MM.1S (cell line): Measurements from ENCODE around the gene EVA1C.

ENCODE experiments used
- EZH2phosphoT487 ChIP-seq: fragments of 300-600 bp; sonication (generic); IDR thresholded peaks from 2 replicates; pipeline ENCODE4 v1.6.1; 2018; ENCODE audit warnings: antibody characterized with exemption, low read length
- TF ChIP-seq, protein P1 (sequence below): fragments of 300-600 bp; sonication (generic); IDR thresholded peaks from 2 replicates; pipeline ENCODE4 v1.5.1; 2016; ENCODE audit warnings: antibody characterized with exemption, low read length, mixed read lengths

DNA sequence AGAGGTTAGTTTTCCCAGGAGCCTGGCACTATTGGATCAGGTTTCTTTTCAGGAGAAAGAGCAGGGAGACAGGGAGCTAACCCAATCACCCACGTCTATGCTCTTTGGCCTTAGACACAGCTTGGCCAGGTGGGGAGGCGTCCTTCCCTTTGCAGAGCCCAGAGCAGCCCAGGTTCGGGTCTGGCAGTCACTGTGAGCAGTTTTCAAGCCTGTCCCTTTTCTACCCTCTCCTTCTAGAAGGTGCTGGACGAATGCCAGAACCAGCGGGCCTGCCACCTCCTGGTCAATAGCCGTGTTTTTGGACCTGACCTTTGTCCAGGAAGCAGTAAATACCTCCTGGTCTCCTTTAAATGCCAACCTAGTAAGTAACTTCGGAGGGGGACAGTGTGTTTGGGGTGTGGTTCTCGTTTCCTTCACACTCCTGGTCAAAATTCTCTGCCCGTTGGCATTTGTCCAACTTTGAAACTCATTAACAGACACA is 44.9 kb downstream of the EVA1C start:
- TF ChIP-seq, protein P1, sequence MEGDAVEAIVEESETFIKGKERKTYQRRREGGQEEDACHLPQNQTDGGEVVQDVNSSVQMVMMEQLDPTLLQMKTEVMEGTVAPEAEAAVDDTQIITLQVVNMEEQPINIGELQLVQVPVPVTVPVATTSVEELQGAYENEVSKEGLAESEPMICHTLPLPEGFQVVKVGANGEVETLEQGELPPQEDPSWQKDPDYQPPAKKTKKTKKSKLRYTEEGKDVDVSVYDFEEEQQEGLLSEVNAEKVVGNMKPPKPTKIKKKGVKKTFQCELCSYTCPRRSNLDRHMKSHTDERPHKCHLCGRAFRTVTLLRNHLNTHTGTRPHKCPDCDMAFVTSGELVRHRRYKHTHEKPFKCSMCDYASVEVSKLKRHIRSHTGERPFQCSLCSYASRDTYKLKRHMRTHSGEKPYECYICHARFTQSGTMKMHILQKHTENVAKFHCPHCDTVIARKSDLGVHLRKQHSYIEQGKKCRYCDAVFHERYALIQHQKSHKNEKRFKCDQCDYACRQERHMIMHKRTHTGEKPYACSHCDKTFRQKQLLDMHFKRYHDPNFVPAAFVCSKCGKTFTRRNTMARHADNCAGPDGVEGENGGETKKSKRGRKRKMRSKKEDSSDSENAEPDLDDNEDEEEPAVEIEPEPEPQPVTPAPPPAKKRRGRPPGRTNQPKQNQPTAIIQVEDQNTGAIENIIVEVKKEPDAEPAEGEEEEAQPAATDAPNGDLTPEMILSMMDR, result no peak
- no peak for TF ChIP-seq EZH2phosphoT487
